ENCODE results near the gene CACNA1B.

DNA sequence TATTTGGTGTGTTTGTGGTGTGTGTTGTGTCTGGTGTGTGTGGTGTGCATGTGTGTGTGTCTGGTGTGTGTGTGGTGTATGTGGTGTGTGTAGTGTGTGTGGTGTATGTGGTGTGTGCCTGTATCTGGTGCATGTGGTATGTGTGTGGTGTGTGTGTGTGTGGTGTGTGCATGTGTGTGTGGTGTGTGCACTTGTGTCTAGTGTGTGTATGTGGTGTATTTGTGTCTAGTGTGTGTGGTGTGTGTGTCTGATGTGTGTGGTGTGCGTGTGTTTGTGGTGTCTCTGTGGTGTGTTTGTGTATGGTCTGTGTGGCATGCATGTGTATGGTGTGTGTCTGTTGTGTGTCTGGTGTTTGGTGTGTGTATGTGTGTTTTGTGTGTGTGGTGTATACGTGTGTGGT, 71.1 kb downstream of the CACNA1B start:
- TF ChIP-seq, protein P1, sequence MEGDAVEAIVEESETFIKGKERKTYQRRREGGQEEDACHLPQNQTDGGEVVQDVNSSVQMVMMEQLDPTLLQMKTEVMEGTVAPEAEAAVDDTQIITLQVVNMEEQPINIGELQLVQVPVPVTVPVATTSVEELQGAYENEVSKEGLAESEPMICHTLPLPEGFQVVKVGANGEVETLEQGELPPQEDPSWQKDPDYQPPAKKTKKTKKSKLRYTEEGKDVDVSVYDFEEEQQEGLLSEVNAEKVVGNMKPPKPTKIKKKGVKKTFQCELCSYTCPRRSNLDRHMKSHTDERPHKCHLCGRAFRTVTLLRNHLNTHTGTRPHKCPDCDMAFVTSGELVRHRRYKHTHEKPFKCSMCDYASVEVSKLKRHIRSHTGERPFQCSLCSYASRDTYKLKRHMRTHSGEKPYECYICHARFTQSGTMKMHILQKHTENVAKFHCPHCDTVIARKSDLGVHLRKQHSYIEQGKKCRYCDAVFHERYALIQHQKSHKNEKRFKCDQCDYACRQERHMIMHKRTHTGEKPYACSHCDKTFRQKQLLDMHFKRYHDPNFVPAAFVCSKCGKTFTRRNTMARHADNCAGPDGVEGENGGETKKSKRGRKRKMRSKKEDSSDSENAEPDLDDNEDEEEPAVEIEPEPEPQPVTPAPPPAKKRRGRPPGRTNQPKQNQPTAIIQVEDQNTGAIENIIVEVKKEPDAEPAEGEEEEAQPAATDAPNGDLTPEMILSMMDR (IDR thresholded peaks at IDR 0.05), result no peak
- TF ChIP-seq POLR2A (IDR thresholded peaks at IDR 0.05) (no peak), POLR2AphosphoS5 (IDR thresholded peaks at IDR 0.05; ENCODE audit: insufficient read depth in 1 of 2, low read depth in 1 of 2) (no peak)

All from vagina (tissue), 2 donors.